GM12874 (cell line): ENCODE data around the gene PPP5C.

Experiments used
- CTCF ChIP-seq: IDR thresholded peaks from 2 replicates; pipeline ENCODE4 v1.5.1; 2011; ENCODE audit warnings: low read depth, mild to moderate bottlenecking, control low read depth, low read length, moderate library complexity; ENCODE audit not compliant: insufficient read depth

Gene PPP5C

GRCh38 chr19:46339446-46339845 is 7.4 kb upstream of the PPP5C start:
- no peak for TF ChIP-seq CTCF

GRCh38 chr19:46340051-46340659 is 6.7 kb upstream of the PPP5C start:
- TF ChIP-seq CTCF: no peak

- TF ChIP-seq CTCF: no peak
Observed at GRCh38 chr19:46341937-46342336, 5.0 kb upstream of the PPP5C start.

- TF ChIP-seq CTCF: no peak
Observed at GRCh38 chr19:46344363-46344762, 2.5 kb upstream of the PPP5C start.

GRCh38 chr19:46345157-46345556 is 1.7 kb upstream of the PPP5C start:
- no peak for TF ChIP-seq CTCF

GRCh38 chr19:46347572-46347883 is 641 bp downstream of the PPP5C start:
- TF ChIP-seq CTCF: no peak

- TF ChIP-seq CTCF: no peak
Observed at GRCh38 chr19:46347985-46348384, 1.1 kb downstream of the PPP5C start.

- no peak for TF ChIP-seq CTCF
Observed at GRCh38 chr19:46349311-46349993, 2.6 kb downstream of the PPP5C start.
